Breast epithelium (tissue), 4 donors: ENCODE data around the gene CDC34. TPM values are rescaled to one million over a fixed set of nuclear protein-coding genes. Genes with fewer than 3 reads are reported as not detected.

Experiments
- DNase-seq, 2 donors: peaks; one replicate each; pipeline ENCODE4 v3.0.0-alpha.2; 2019; ENCODE audit warnings: low spot score in 2 of 2
- H3K27ac ChIP-seq, 2 donors: fragments of 200-600 bp; sonication (generic) in 1 of 2; one replicate each; pipeline ENCODE4 v1.5.1; 2016 to 2019; ENCODE audit warnings: mild to moderate bottlenecking in 1 of 2
- H3K27me3 ChIP-seq, 2 donors: fragments of 200-600 bp; sonication (generic) in 1 of 2; one replicate each; pipeline versions ENCODE4 v1.5.1 to v1.6.0; 2017 to 2019; ENCODE audit warnings: control low read depth in 1 of 2, mild to moderate bottlenecking in 1 of 2
- H3K36me3 ChIP-seq: fragments of 200-600 bp; one replicate; pipeline ENCODE4 v1.5.1; 2019
- H3K4me1 ChIP-seq, 2 donors: fragments of 200-600 bp; sonication (generic); one replicate each; pipeline ENCODE4 v1.5.1; 2016 to 2019; ENCODE audit warnings: control low read depth in 1 of 2
- H3K4me3 ChIP-seq, 3 donors: fragments of 200-600 bp; sonication (generic); 1 replicate in 2 of 3; 2 replicates in 1 of 3; pipeline ENCODE4 v1.5.1; 2016 to 2019; ENCODE audit warnings: mild to moderate bottlenecking in 3 of 3, moderate library complexity in 2 of 3
- H3K9me3 ChIP-seq, 2 donors: fragments of 200-600 bp; sonication (generic) in 1 of 2; one replicate each; pipeline ENCODE4 v1.5.1; 2016 to 2019; ENCODE audit warnings: control low read depth in 1 of 2
- POLR2A ChIP-seq: fragments of 450-650 bp; IDR thresholded peaks from one replicate; pipeline ENCODE4 v1.6.1; 2016; ENCODE audit warnings: antibody characterized with exemption, mild to moderate bottlenecking, moderate library complexity
- POLR2AphosphoS5 ChIP-seq, 3 donors: sonication (generic); formaldehyde crosslinking; IDR thresholded peaks; one replicate each; pipeline ENCODE4 v1.6.1; 2017; ENCODE audit warnings: antibody characterized with exemption in 3 of 3
- intact Hi-C: fragments of 100-400 bp; cut with DNase I; formaldehyde crosslinking; loops from one replicate; pipeline ENCODE4 v1.15.1; 2023; ENCODE audit warnings: low total_unique reads
- total RNA-seq, 3 donors: library from RNA; depleted of rRNA; stranded (reverse); fragments of >200 nt; gene quantifications; one replicate each; pipeline ENCODE4 v1.1.0, GENCODE V29; 2016
- TF ChIP-seq, protein P1 (sequence below), 3 donors: fragments of 450-650 bp; IDR thresholded peaks; one replicate each; pipeline ENCODE4 v1.5.1; 2016 to 2017; ENCODE audit warnings: antibody characterized with exemption in 3 of 3, mild to moderate bottlenecking in 3 of 3, moderate library complexity in 3 of 3

Gene CDC34
- total RNA-seq, 3 donors from 2014 or later: 44.6 to 69.5 (median 49.3) TPM

DNA sequence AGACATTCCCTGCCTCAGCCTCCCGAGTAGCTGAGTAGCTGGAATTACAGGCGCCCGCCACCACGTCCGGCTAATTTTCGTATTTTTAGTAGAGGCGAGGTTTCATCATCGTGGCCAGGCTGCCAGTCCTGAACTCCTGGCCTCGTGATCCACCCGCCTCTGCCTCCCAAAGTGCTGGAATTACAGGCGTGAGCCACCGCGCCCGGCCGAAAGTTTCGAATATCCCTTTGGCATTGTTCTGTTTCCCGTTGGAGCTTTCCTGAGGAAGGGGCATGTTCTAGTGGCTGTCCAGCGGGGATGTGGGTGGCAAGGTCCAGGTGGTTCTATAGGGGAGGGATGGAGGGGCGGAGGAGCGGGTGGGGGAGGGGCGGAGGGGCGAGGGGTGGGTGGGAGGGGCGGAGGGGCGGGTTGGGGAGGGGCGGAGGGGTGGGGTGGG is 38.7 kb downstream of the CDC34 start:
- Histone ChIP-seq H3K9me3 (no peaks in the 10 kb centered on the region), H3K27me3 (no peaks in the 10 kb centered on the region), H3K4me3 (no peak overlapping the region), H3K4me1 (peaks cover 6 to 11% of the 10 kb centered on the region in 2 donors), H3K36me3 (no peaks in the 10 kb centered on the region), H3K27ac (no peak overlapping the region)
- DNase-seq: no peak
- TF ChIP-seq, protein P1, sequence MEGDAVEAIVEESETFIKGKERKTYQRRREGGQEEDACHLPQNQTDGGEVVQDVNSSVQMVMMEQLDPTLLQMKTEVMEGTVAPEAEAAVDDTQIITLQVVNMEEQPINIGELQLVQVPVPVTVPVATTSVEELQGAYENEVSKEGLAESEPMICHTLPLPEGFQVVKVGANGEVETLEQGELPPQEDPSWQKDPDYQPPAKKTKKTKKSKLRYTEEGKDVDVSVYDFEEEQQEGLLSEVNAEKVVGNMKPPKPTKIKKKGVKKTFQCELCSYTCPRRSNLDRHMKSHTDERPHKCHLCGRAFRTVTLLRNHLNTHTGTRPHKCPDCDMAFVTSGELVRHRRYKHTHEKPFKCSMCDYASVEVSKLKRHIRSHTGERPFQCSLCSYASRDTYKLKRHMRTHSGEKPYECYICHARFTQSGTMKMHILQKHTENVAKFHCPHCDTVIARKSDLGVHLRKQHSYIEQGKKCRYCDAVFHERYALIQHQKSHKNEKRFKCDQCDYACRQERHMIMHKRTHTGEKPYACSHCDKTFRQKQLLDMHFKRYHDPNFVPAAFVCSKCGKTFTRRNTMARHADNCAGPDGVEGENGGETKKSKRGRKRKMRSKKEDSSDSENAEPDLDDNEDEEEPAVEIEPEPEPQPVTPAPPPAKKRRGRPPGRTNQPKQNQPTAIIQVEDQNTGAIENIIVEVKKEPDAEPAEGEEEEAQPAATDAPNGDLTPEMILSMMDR (IDR thresholded peaks at IDR 0.05): no peak
- TF ChIP-seq POLR2AphosphoS5 (IDR thresholded peaks at IDR 0.05) (no peak), POLR2A (no peak)
- intact Hi-C loops: no loop called here

DNA sequence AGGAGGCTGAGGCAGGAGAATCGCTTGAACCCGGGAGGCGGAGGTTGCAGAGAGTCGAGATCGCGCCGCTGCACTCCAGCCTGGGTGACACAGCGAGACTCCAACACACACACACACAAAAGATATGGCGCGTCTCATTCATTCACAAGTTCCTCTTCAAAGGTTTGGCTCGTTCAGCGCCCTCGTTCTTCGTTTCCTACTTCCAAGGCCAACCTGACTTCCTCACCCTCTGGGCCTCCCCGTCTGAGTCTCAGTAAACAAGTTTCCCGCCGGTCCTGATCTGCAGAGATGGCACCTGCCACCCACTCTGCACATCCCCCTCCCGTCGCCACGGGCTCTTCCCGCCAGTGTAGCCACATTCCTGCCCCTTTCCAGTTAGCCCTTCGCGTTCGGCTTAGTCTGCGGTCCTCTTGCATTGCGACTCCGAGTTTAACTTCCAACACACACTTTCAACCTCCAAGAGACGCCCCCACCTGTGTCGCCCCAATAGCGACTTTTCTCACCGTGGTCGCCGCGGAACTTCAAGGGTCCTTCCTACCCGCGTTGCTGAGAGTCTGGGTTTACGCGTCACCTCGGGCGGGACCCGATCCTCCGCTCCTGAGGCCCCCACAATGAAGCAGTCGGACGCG is 39.5 kb downstream of the CDC34 start:
- Histone ChIP-seq H3K9me3 (no peaks in the 10 kb centered on the region), H3K27me3 (no peaks in the 10 kb centered on the region), H3K27ac (peak overlapping the region; percentile 85 to 87), H3K4me3 (peak overlapping the region; percentile 76 to 99 (median 92)), H3K4me1 (peaks cover 11 to 19% of the 10 kb centered on the region in 2 donors), H3K36me3 (no peaks in the 10 kb centered on the region)
- intact Hi-C loops: no loop called here
- peak; percentile 67 to 76 for DNase-seq
- TF ChIP-seq, protein P1 (IDR thresholded peaks at IDR 0.05): no peak
- TF ChIP-seq POLR2AphosphoS5 (IDR thresholded peaks at IDR 0.05): peak; percentile 36 to 43 (median 40)

DNA sequence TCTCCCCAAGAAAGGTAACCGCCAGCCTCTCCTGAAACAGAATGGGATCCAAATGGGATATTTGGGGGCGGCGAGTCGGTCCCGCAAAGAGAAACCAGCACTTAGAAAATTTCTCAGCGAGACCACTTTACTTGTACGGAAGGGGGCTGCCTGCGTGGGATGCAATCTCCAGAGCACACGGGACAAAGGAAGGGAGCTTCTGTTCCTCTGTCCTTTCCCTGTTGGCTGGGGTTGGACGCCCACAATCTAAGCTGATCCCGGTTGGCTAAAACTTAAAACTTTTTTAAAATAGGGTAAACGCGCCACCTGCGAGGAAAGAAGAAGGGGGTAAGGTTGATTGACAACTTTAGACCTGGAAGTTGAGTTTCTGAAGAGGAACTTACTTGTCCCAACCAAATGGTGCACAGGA is 40.0 kb downstream of the CDC34 start:
- intact Hi-C loops: no loop called here
- DNase-seq: no peak
- peaks cover 11 to 23% of the 10 kb centered on the region in 2 donors for H3K4me1 ChIP-seq
- TF ChIP-seq, protein P1 (IDR thresholded peaks at IDR 0.05): no peak
- no peak for TF ChIP-seq POLR2A
- TF ChIP-seq POLR2AphosphoS5 (IDR thresholded peaks at IDR 0.05): no peak
- H3K36me3 ChIP-seq: no peaks in the 10 kb centered on the region
- peak overlapping the region; percentile 76 to 99 (median 92) for H3K4me3 ChIP-seq
- no peaks in the 10 kb centered on the region for H3K27me3 ChIP-seq
- H3K27ac ChIP-seq: peak overlapping the region; percentile 85 to 87
- no peaks in the 10 kb centered on the region for H3K9me3 ChIP-seq

DNA sequence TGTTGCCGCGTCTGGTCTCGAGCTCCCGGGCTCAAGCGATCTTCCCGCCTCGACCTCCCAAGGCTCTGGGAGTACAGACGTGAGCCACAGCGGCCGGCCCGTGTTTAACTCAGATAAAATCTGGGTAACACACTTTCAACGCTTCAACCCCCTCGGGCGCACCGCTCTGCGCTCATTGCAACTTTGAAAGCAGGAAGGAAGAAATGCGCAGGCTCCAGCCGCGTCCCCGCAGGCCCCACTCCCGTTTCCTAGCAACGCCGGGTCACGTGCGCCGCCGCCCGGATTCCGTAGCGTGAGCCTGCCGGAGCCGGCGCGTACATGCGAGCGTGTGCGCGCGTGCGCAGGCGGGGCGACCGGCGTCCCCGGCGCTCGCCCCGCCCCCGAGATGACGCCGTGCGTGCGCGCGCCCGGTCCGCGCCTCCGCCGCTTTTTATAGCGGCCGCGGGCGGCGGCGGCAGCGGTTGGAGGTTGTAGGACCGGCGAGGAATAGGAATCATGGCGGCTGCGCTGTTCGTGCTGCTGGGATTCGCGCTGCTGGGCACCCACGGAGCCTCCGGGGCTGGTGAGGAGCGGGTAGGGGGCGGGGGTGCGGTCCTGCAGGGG is 40.7 kb downstream of the CDC34 start, which contains the start of gene BSG:
TSS of gene BSG (plus strand) at position 457 of the 603 bp plus-strand sequence. CDS start at position 496, 39 bp downstream.
- peak; percentile 98 to 99 for DNase-seq
- no peaks in the 10 kb centered on the region for H3K36me3 ChIP-seq
- H3K4me3 ChIP-seq: peak within 1 kb of the TSS; percentile 76 to 99 (median 92)
- no peaks in the 10 kb centered on the region for H3K27me3 ChIP-seq
- TF ChIP-seq POLR2A (no peak), POLR2AphosphoS5 (IDR thresholded peaks at IDR 0.05) (peak; percentile 50 to 88 (median 77))
- TF ChIP-seq, protein P1 (IDR thresholded peaks at IDR 0.05): no peak
- no peaks in the 10 kb centered on the region for H3K9me3 ChIP-seq
- intact Hi-C loops: no loop called here
- peak within 1 kb of the TSS; percentile 85 to 87 for H3K27ac ChIP-seq
- H3K4me1 ChIP-seq: peaks cover 11 to 23% of the 10 kb centered on the region in 2 donors
